PC-3 (cell line): ENCODE measurements around the gene CDH11. TPM values are rescaled to one million over a fixed set of nuclear protein-coding genes. Genes with fewer than 3 reads are reported as not detected.

Experiments
- ATAC-seq: fragments of 200-7000 bp; cut with Tn5 transposase; 2 replicates; pipeline ENCODE4 v1.9.1; 2020; ENCODE audit warnings: mild to moderate bottlenecking, moderate library complexity
- BruUV-seq: library from RNA; stranded (reverse); fragments of 400-500 nt; replicated peaks from 2 replicates; lab custom pipeline; 2021; lab: Mats Ljungman, UMichigan
- CTCF ChIA-PET: fragments of 300-600 bp; sonication (Branson Sonifier 250); formaldehyde crosslinking; loops from one replicate; lab custom pipeline; 2022; ENCODE audit warnings: antibody characterized with exemption; lab: Charles Lee
- POLR2A ChIA-PET: fragments of 300-600 bp; sonication (Branson Sonifier 250); formaldehyde crosslinking; loops from one replicate; lab custom pipeline; 2022; ENCODE audit warnings: antibody characterized with exemption; ENCODE audit not compliant: unreplicated experiment; lab: Charles Lee
- DNase-seq: peaks from one replicate; pipeline ENCODE4 v3.0.0-alpha.2; 2015
- H2AFZ ChIP-seq: fragments of 300-600 bp; sonication (generic); 2 replicates; pipeline ENCODE4 v1.6.0; 2016; ENCODE audit warnings: antibody characterized with exemption, low read length
- H3F3A ChIP-seq: fragments of 300-600 bp; sonication (generic); one replicate; pipeline ENCODE4 v1.6.0; 2017; ENCODE audit warnings: antibody characterized with exemption, low read length, control low read depth, mild to moderate bottlenecking; ENCODE audit not compliant: unreplicated experiment
- H3K27ac ChIP-seq: fragments of 300-600 bp; sonication (generic); 2 replicates; pipeline ENCODE4 v1.5.1; 2016; ENCODE audit warnings: mild to moderate bottlenecking, low read length
- H3K27me3 ChIP-seq: fragments of 300-600 bp; sonication (generic); 2 replicates; pipeline ENCODE4 v1.6.1; 2016; ENCODE audit warnings: low read length, mixed read lengths
- H3K36me3 ChIP-seq: fragments of 300-600 bp; sonication (generic); 2 replicates; pipeline ENCODE4 v1.6.1; 2016; ENCODE audit warnings: low read depth, mixed run types, low read length, mixed read lengths
- H3K4me1 ChIP-seq: fragments of 300-600 bp; sonication (generic); 2 replicates; pipeline ENCODE4 v1.5.1; 2016; ENCODE audit warnings: low read length; ENCODE audit not compliant: insufficient read depth
- H3K4me2 ChIP-seq: fragments of 300-600 bp; sonication (generic); 2 replicates; pipeline ENCODE4 v1.6.0; 2016; ENCODE audit warnings: low read length
- H3K4me3 ChIP-seq: fragments of 300-600 bp; sonication (generic); 2 replicates; pipeline ENCODE4 v1.5.1; 2016; ENCODE audit warnings: mild to moderate bottlenecking, low read length, mixed read lengths
- H3K79me2 ChIP-seq: fragments of 300-600 bp; sonication (generic); 2 replicates; pipeline ENCODE4 v1.6.1; 2017; ENCODE audit warnings: low read length, mixed read lengths
- H3K9ac ChIP-seq: fragments of 300-600 bp; sonication (generic); 2 replicates; pipeline ENCODE4 v1.6.0; 2016; ENCODE audit warnings: mild to moderate bottlenecking, low read length
- H3K9me2 ChIP-seq: fragments of 300-600 bp; sonication (generic); replicated peaks from 2 replicates; pipeline ENCODE4 v1.6.1; 2016; ENCODE audit warnings: mixed run types, low read length, mixed read lengths
- H3K9me3 ChIP-seq: fragments of 300-600 bp; sonication (generic); 2 replicates; pipeline ENCODE4 v1.6.1; 2016; ENCODE audit warnings: low read length, mixed read lengths
- H4K20me1 ChIP-seq: fragments of 300-600 bp; sonication (generic); 2 replicates; pipeline ENCODE4 v1.6.1; 2016; ENCODE audit warnings: low read length, mixed read lengths
- EZH2 ChIP-seq: fragments of 300-600 bp; sonication (generic); IDR thresholded peaks from one replicate; pipeline ENCODE4 v1.6.1; 2017; ENCODE audit warnings: antibody characterized with exemption, mild to moderate bottlenecking, low read length; ENCODE audit not compliant: unreplicated experiment
- EZH2phosphoT487 ChIP-seq: fragments of 300-600 bp; sonication (generic); IDR thresholded peaks from 2 replicates; pipeline ENCODE4 v1.6.1; 2018; ENCODE audit warnings: mild to moderate bottlenecking, antibody characterized with exemption, low read length, borderline replicate concordance
- intact Hi-C: fragments of 100-400 bp; cut with micrococcal nuclease; formaldehyde crosslinking; loops from 2 replicates; pipeline ENCODE4 v1.9.0; 2023
- total RNA-seq: library from RNA; depleted of rRNA; stranded (reverse); fragments of >200 nt; gene quantifications from 2 replicates; pipeline ENCODE4 v1.2.3, GENCODE V29; 2014
- TF ChIP-seq, protein P1 (sequence below): fragments of 300-600 bp; sonication (generic); conservative IDR thresholded peaks from 2 replicates; pipeline ENCODE4 v1.5.1; 2017; ENCODE audit warnings: antibody characterized with exemption, low read depth, mild to moderate bottlenecking, low read length

The CDH11 gene
- total RNA-seq, 1 experiment from 2014 or later = 172 TPM

GRCh38 chr16:64993464-64993863 is 128.4 kb downstream of the CDH11 start:
- Histone ChIP-seq H2AFZ (no peak overlapping the region), H3K9me2 (no peaks in the 10 kb centered on the region), H3K9me3 (no peaks in the 10 kb centered on the region), H3K79me2 (no peaks in the 10 kb centered on the region), H3K4me1 (no peaks in the 10 kb centered on the region), H3K4me3 (no peak overlapping the region), H3K4me2 (no peak overlapping the region), H3K27ac (no peak overlapping the region), H3K36me3 (peaks cover 37% of the 10 kb centered on the region), H3K9ac (no peak overlapping the region), H3F3A (no peaks in the 10 kb centered on the region), H3K27me3 (no peaks in the 10 kb centered on the region), H4K20me1 (0 out of 2 replicates have a peak, but pooled peaks cover 8% of the 10 kb centered on the region)
- intact Hi-C loops = loop anchor here (10.0 kb wide), 1 partner anchor 121 kb away; no protein-coding TSS in a partner anchor
- TF ChIP-seq EZH2phosphoT487 = no peak
- TF ChIP-seq EZH2 = no peak
- TF ChIP-seq, protein P1, sequence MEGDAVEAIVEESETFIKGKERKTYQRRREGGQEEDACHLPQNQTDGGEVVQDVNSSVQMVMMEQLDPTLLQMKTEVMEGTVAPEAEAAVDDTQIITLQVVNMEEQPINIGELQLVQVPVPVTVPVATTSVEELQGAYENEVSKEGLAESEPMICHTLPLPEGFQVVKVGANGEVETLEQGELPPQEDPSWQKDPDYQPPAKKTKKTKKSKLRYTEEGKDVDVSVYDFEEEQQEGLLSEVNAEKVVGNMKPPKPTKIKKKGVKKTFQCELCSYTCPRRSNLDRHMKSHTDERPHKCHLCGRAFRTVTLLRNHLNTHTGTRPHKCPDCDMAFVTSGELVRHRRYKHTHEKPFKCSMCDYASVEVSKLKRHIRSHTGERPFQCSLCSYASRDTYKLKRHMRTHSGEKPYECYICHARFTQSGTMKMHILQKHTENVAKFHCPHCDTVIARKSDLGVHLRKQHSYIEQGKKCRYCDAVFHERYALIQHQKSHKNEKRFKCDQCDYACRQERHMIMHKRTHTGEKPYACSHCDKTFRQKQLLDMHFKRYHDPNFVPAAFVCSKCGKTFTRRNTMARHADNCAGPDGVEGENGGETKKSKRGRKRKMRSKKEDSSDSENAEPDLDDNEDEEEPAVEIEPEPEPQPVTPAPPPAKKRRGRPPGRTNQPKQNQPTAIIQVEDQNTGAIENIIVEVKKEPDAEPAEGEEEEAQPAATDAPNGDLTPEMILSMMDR = no peak
- ATAC-seq = no peak
- no peak for DNase-seq
- no TSS peak for BruUV-seq
- CTCF ChIA-PET = no interaction called here
- POLR2A ChIA-PET = no interaction called here

GRCh38 chr16:64991001-64991400 is 130.9 kb downstream of the CDH11 start:
- H3K9me3 ChIP-seq = no peaks in the 10 kb centered on the region
- H4K20me1 ChIP-seq = 0 out of 2 replicates have a peak, but pooled peaks cover 8% of the 10 kb centered on the region
- H3K9ac ChIP-seq = no peak overlapping the region
- no peaks in the 10 kb centered on the region for H3K27me3 ChIP-seq
- H3K4me2 ChIP-seq = no peak overlapping the region
- H3K9me2 ChIP-seq = no peaks in the 10 kb centered on the region
- POLR2A ChIA-PET = no interaction called here
- no peak overlapping the region for H2AFZ ChIP-seq
- no peak for DNase-seq
- H3K4me1 ChIP-seq = no peaks in the 10 kb centered on the region
- no peak overlapping the region for H3K27ac ChIP-seq
- peaks cover 48% of the 10 kb centered on the region for H3K36me3 ChIP-seq
- H3K4me3 ChIP-seq = no peak overlapping the region
- CTCF ChIA-PET = no interaction called here
- intact Hi-C loops = loop anchor here (10.0 kb wide), 1 partner anchor 124 kb away; no protein-coding TSS in a partner anchor
- TF ChIP-seq EZH2 (no peak), EZH2phosphoT487 (no peak)
- TF ChIP-seq, protein P1 = no peak
- no peaks in the 10 kb centered on the region for H3F3A ChIP-seq
- no peak for ATAC-seq
- H3K79me2 ChIP-seq = no peaks in the 10 kb centered on the region
- BruUV-seq = no TSS peak

DNA sequence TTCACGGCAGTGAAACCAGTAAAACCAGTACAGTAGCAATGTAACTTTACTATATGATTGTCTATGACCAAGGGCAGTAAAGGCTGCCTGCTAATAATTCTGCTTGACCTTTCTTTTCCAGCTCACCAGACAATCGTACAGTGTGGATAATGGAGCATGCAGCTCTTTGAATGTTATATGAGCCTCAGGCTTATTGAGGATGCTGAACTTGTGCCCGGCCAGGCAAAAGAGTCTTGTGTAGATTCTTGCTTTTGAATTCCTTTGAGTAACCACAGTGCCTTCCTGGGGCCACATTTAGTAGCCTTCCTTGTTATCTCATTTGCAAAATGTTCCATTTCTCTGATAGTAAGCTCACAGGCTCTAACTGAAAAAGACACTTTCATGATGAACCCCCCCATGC is 131.8 kb downstream of the CDH11 start:
- H4K20me1 ChIP-seq = 0 out of 2 replicates have a peak, but pooled peaks cover 8% of the 10 kb centered on the region
- intact Hi-C loops = loop anchor here (10.0 kb wide), 1 partner anchor 125 kb away; no protein-coding TSS in a partner anchor
- no peaks in the 10 kb centered on the region for H3K4me1 ChIP-seq
- H3K9me2 ChIP-seq = no peaks in the 10 kb centered on the region
- no peak overlapping the region for H3K4me2 ChIP-seq
- no peak overlapping the region for H2AFZ ChIP-seq
- H3K79me2 ChIP-seq = no peaks in the 10 kb centered on the region
- BruUV-seq = no TSS peak
- no peaks in the 10 kb centered on the region for H3F3A ChIP-seq
- TF ChIP-seq EZH2phosphoT487 = no peak
- TF ChIP-seq, protein P1 = no peak
- peak; percentile 10 for DNase-seq
- no peak overlapping the region for H3K27ac ChIP-seq
- peaks cover 50% of the 10 kb centered on the region for H3K36me3 ChIP-seq
- H3K9me3 ChIP-seq = no peaks in the 10 kb centered on the region
- ATAC-seq = peak; percentile 33; the same call in 1 of the 2 replicates
- ChIA-PET POLR2A (no interaction called here), CTCF (no interaction called here)
- no peak overlapping the region for H3K4me3 ChIP-seq
- H3K9ac ChIP-seq = no peak overlapping the region
- H3K27me3 ChIP-seq = no peaks in the 10 kb centered on the region
